GM12878 (cell line): ENCODE results near the gene LRRFIP2. TPM values are rescaled to one million over a fixed set of nuclear protein-coding genes. Genes with fewer than 3 reads are reported as not detected.
A peak's percentile ranks its signal among the peaks of the same experiment; 100 is the strongest.

Experiments used
- ATAC-seq: fragments of 200-7000 bp; cut with Tn5 transposase; 3 replicates; pipeline ENCODE4 v1.9.1; 2020; ENCODE audit warnings: mild to moderate bottlenecking, moderate library complexity
- BruUV-seq: library from RNA; stranded (reverse); fragments of 400-500 nt; replicated peaks from 2 replicates; lab custom pipeline; 2021; lab: Mats Ljungman, UMichigan
- CTCF ChIA-PET: fragments of 300-600 bp; sonication (Branson Sonifier 250); formaldehyde crosslinking; extraction: SDS; loops from one replicate; lab custom pipeline; 2021; ENCODE audit warnings: inconsistent platforms; lab: Yijun Ruan, JAX
- POLR2A ChIA-PET: fragments of 350-600 bp; formaldehyde crosslinking; extraction: SDS; loops from one replicate; lab custom pipeline; 2021; ENCODE audit warnings: inconsistent platforms; lab: Charles Lee
- RAD21 ChIA-PET: fragments of 300-600 bp; sonication (Branson Sonifier 250); formaldehyde crosslinking; loops from one replicate; lab custom pipeline; 2023; ENCODE audit warnings: antibody characterized with exemption; ENCODE audit not compliant: unreplicated experiment; lab: Charles Lee
- SMC1A ChIA-PET: fragments of 300-600 bp; sonication (Branson Sonifier 250); formaldehyde crosslinking; loops from one replicate; lab custom pipeline; 2023; ENCODE audit not compliant: unreplicated experiment, uncharacterized antibody; lab: Charles Lee
- DNase-seq: peaks from one replicate; pipeline ENCODE4 v3.0.0-alpha.2; 2011; ENCODE audit warnings: low read depth, low spot score
- FAIRE-seq: peaks from 3 replicates; lab custom pipeline; 2011; peaks lifted over from hg19 to GRCh38; lab: Jason Lieb, UNC
- H2AFZ ChIP-seq: 2 replicates; pipeline ENCODE4 v1.6.0; 2011; ENCODE audit warnings: low read depth, low read length, control low read depth; ENCODE audit not compliant: control insufficient read depth
- H3K27ac ChIP-seq: 2 replicates; pipeline ENCODE4 v1.5.1; 2011; ENCODE audit warnings: control low read depth; ENCODE audit not compliant: control insufficient read depth, insufficient read depth
- H3K27me3 ChIP-seq, 2 experiments: replicated peaks in 1 of 2; 2 replicates each; pipeline versions ENCODE4 v1.6.0 to v1.6.1; 2011; ENCODE audit warnings: low read length in 1 of 2; ENCODE audit not compliant: control insufficient read depth in 2 of 2, insufficient read depth in 2 of 2
- H3K36me3 ChIP-seq, 2 experiments: 2 replicates each; pipeline ENCODE4 v1.5.1; 2011; ENCODE audit warnings: low read length in 1 of 2; ENCODE audit not compliant: control insufficient read depth in 2 of 2, insufficient read depth in 2 of 2
- H3K4me1 ChIP-seq: 2 replicates; pipeline ENCODE4 v1.6.1; 2011; ENCODE audit warnings: mild to moderate bottlenecking, low read length, moderate library complexity, mixed read lengths; ENCODE audit not compliant: control insufficient read depth, insufficient read depth
- H3K4me2 ChIP-seq: 2 replicates; pipeline ENCODE4 v1.6.0; 2011; ENCODE audit warnings: control low read depth; ENCODE audit not compliant: control insufficient read depth, insufficient read depth
- H3K4me3 ChIP-seq: fragments of 200-600 bp; sonication (generic); 2 replicates; pipeline ENCODE4 v1.5.1; 2016
- H3K79me2 ChIP-seq: 2 replicates; pipeline ENCODE4 v1.6.0; 2011; ENCODE audit warnings: low read length; ENCODE audit not compliant: control insufficient read depth, insufficient read depth
- H3K9ac ChIP-seq: 2 replicates; pipeline ENCODE4 v1.8.0; 2011; ENCODE audit warnings: low read length, control low read depth, mixed read lengths; ENCODE audit not compliant: control insufficient read depth, insufficient read depth
- H3K9me3 ChIP-seq: replicated peaks from 3 replicates; pipeline ENCODE4 v1.5.1; 2011; ENCODE audit warnings: mild to moderate bottlenecking, low read length; ENCODE audit not compliant: control insufficient read depth, insufficient read depth
- H4K20me1 ChIP-seq: 2 replicates; pipeline ENCODE4 v1.6.0; 2011; ENCODE audit not compliant: control insufficient read depth, insufficient read depth
- BRCA1 ChIP-seq: IDR thresholded peaks from 2 replicates; pipeline ENCODE4 v1.6.1; 2011; ENCODE audit warnings: low read depth, low read length, improper control_type of control experiment
- CHD4 ChIP-seq: fragments of 200-600 bp; sonication (generic); IDR thresholded peaks from 2 replicates; pipeline ENCODE4 v1.6.1; 2016; ENCODE audit warnings: mild to moderate bottlenecking
- FOS ChIP-seq: IDR thresholded peaks from 3 replicates; pipeline ENCODE4 v1.6.1; 2011; ENCODE audit warnings: borderline replicate concordance; ENCODE audit not compliant: insufficient read length; ENCODE audit errors: extremely low read depth
- MTA3 ChIP-seq: IDR thresholded peaks from 2 replicates; pipeline ENCODE4 v1.6.1; 2012; ENCODE audit warnings: low read length, inconsistent platforms, borderline replicate concordance
- RAD21 ChIP-seq: IDR thresholded peaks from 2 replicates; pipeline ENCODE4 v1.6.1; 2011; ENCODE audit warnings: mild to moderate bottlenecking, low read depth, low read length, moderate library complexity; ENCODE audit not compliant: insufficient read depth
- RELA ChIP-seq: fragments of 450-650 bp; IDR thresholded peaks from 2 replicates; pipeline ENCODE4 v1.8.0; 2014; ENCODE audit warnings: borderline replicate concordance; ENCODE audit not compliant: partially characterized antibody
- RELB ChIP-seq: fragments of 450-650 bp; IDR thresholded peaks from 2 replicates; pipeline ENCODE4 v1.6.1; 2017; ENCODE audit warnings: low read depth, mild to moderate bottlenecking, moderate library complexity
- SPI1 ChIP-seq: IDR thresholded peaks from 2 replicates; pipeline ENCODE4 v1.6.1; 2011; ENCODE audit warnings: low read depth, mild to moderate bottlenecking, low read length, moderate library complexity, borderline replicate concordance; ENCODE audit not compliant: insufficient read depth
- SUZ12 ChIP-seq: fragments of 200-600 bp; sonication (generic); IDR thresholded peaks from one replicate; pipeline ENCODE4 v1.6.1; 2018; ENCODE audit warnings: antibody characterized with exemption, mild to moderate bottlenecking; ENCODE audit not compliant: unreplicated experiment
- TCF3 ChIP-seq: IDR thresholded peaks from 2 replicates; pipeline ENCODE4 v1.6.1; 2012; ENCODE audit warnings: low read depth, mild to moderate bottlenecking, low read length, borderline replicate concordance; ENCODE audit not compliant: insufficient read depth
- ZBED1 ChIP-seq: IDR thresholded peaks from 2 replicates; pipeline ENCODE4 v1.6.1; 2016; ENCODE audit warnings: borderline replicate concordance
- ZSCAN29 ChIP-seq: fragments of 450-650 bp; IDR thresholded peaks from 2 replicates; pipeline ENCODE4 v1.6.1; 2017; ENCODE audit warnings: mild to moderate bottlenecking, moderate library complexity
- WGBS: methylation state at CpG from one replicate; pipeline ENCODE4 v1.1.6; 2016; ENCODE audit warnings: low lambda C conversion rate; ENCODE audit not compliant: insufficient replicate concordance, insufficient coverage; ENCODE audit errors: missing lambda C conversion rate; 5-methylcytosine and 5-hydroxymethylcytosine counted together
- in situ Hi-C: fragments of 300-500 bp; cut with MboI; formaldehyde crosslinking; loops from 9 replicates; pipeline ENCODE4 v1.14.3; 2018; ENCODE audit warnings: mixed read lengths
- intact Hi-C: fragments of 100-400 bp; cut with micrococcal nuclease; formaldehyde crosslinking; loops from one replicate; pipeline ENCODE4 v1.14.2; 2022; ENCODE audit not compliant: unreplicated experiment
- polyA plus RNA-seq, 11 experiments: library from polyadenylated mRNA; depleted of rRNA in 4 of 11; unstranded in 6 of 11; stranded (reverse) in 5 of 11; fragments of >200 nt; fragmentation: Nextera tagmentation in 4 of 11; fragmentation: Illumina TruSeq in 1 of 11; extraction: Ambion mirVana in 4 of 11; extraction: Trizol in 1 of 11; gene quantifications; 1 replicate in 1 of 11; 2 replicates in 10 of 11; pipeline versions ENCODE4 v1.2.1 to v1.2.3, GENCODE V29; 2011 to 2016; ENCODE audit warnings: inconsistent platforms in 2 of 11, missing spikeins in 2 of 11, low read depth in 1 of 11
- total RNA-seq, 4 experiments: library from RNA; depleted of rRNA in 3 of 4; stranded (reverse); fragments of >200 nt in 3 of 4; fragmentation: Illumina TruSeq in 1 of 4; extraction: Trizol in 1 of 4; gene quantifications; 2 replicates each; pipeline versions ENCODE4 v1.2.1 to v1.2.3, GENCODE V29; 2013 to 2021
- TF ChIP-seq, protein P1 (sequence below): fragments of 450-650 bp; IDR thresholded peaks from 2 replicates; pipeline ENCODE4 v1.6.1; 2017; ENCODE audit warnings: mild to moderate bottlenecking, low read depth, inconsistent platforms; ENCODE audit not compliant: poor library complexity, severe bottlenecking

Gene LRRFIP2
- total and polyA plus RNA-seq, 10 of the 15 experiments (the other 5 are each of a cell fraction or from before 2014, with no cell fraction given), result 9.7 to 46.9 (median 38.1) TPM

- FAIRE-seq, result no peak
- no peak overlapping the region for H3K4me3 ChIP-seq
- no peak for DNase-seq
- SMC1A ChIA-PET, result interaction anchor here (1.0 kb wide), 1 partner anchor 11 kb away, joined by 4 read pairs; no protein-coding TSS in a partner anchor
- no peaks in the 10 kb centered on the region for H3K4me1 ChIP-seq
- no peak overlapping the region for H2AFZ ChIP-seq
- CTCF ChIA-PET, result interaction anchor here (0.6 kb wide), 1 partner anchor 83 kb away, joined by 4 read pairs; no protein-coding TSS in a partner anchor
- no peaks in the 10 kb centered on the region for H4K20me1 ChIP-seq
- intact Hi-C loops, result no loop called here
- no TSS peak for BruUV-seq
- H3K27me3 ChIP-seq, result peaks cover 0 to 2% of the 10 kb centered on the region in 2 experiments; a peak in 1 of 4 replicates
- RAD21 ChIA-PET, result no interaction called here
- no peaks in the 10 kb centered on the region for H3K9me3 ChIP-seq
- H3K27ac ChIP-seq, result no peak overlapping the region
- H3K36me3 ChIP-seq, result no peaks in the 10 kb centered on the region
- 0% methylated on average over 2 of the region's 2 CpGs for WGBS
- no peaks in the 10 kb centered on the region for H3K79me2 ChIP-seq
- H3K9ac ChIP-seq, result no peak overlapping the region
- peak; percentile 22; the same call in 1 of the 3 replicates for ATAC-seq
- no peak overlapping the region for H3K4me2 ChIP-seq
- no peak for TF ChIP-seq SPI1
- TF ChIP-seq MTA3, result no peak
- TF ChIP-seq RAD21, result no peak
- TF ChIP-seq CHD4, result no peak
- no peak for TF ChIP-seq ZSCAN29
- no peak for TF ChIP-seq TCF3
- no peak for TF ChIP-seq FOS
- TF ChIP-seq, all 136 proteins: peak for 0
- POLR2A ChIA-PET, result no interaction called here
- in situ Hi-C loops, result no loop called here
Observed at GRCh38 chr3:37197810-37198371, 23.5 kb upstream of the LRRFIP2 start.

- Histone ChIP-seq H3K27ac (no peak overlapping the region), H3K79me2 (no peaks in the 10 kb centered on the region), H3K27me3 (peaks cover 0 to 2% of the 10 kb centered on the region in 2 experiments; a peak in 1 of 4 replicates), H3K9ac (no peak overlapping the region), H4K20me1 (no peaks in the 10 kb centered on the region), H3K4me1 (no peaks in the 10 kb centered on the region), H3K4me2 (no peak overlapping the region), H3K4me3 (no peak overlapping the region), H3K36me3 (no peaks in the 10 kb centered on the region), H3K9me3 (no peaks in the 10 kb centered on the region), H2AFZ (no peak overlapping the region)
- intact Hi-C loops (no loop called here), in situ Hi-C loops (no loop called here)
- no TSS peak for BruUV-seq
- 83% methylated on average over 5 of the region's 5 CpGs for WGBS
- no peak for DNase-seq
- no peak for ATAC-seq
- ChIA-PET RAD21 (no interaction called here), SMC1A (interaction anchor here (0.6 to 1.1 kb wide), 3 partner anchors 15 to 156 kb away, joined by 3 to 5 read pairs (median 4); no protein-coding TSS in a partner anchor), CTCF (no interaction called here), POLR2A (interaction anchor here (0.6 kb wide), 1 partner anchor 35 kb away, joined by 4 read pairs; no protein-coding TSS in a partner anchor)
- FAIRE-seq, result no peak
- TF ChIP-seq BRCA1 (no peak), RELB (no peak), SUZ12 (no peak), RELA (no peak), ZBED1 (no peak)
- TF ChIP-seq, protein P1, sequence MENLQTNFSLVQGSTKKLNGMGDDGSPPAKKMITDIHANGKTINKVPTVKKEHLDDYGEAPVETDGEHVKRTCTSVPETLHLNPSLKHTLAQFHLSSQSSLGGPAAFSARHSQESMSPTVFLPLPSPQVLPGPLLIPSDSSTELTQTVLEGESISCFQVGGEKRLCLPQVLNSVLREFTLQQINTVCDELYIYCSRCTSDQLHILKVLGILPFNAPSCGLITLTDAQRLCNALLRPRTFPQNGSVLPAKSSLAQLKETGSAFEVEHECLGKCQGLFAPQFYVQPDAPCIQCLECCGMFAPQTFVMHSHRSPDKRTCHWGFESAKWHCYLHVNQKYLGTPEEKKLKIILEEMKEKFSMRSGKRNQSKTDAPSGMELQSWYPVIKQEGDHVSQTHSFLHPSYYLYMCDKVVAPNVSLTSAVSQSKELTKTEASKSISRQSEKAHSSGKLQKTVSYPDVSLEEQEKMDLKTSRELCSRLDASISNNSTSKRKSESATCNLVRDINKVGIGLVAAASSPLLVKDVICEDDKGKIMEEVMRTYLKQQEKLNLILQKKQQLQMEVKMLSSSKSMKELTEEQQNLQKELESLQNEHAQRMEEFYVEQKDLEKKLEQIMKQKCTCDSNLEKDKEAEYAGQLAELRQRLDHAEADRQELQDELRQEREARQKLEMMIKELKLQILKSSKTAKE, result no peak
Observed at GRCh38 chr3:37194533-37194932, 20.2 kb upstream of the LRRFIP2 start.
